HG02642 (cell line): Measurements from ENCODE around the gene PLXNB3.
"Not testable (repeated sequence)": the region's sequence is repeated elsewhere in the genome, so short reads cannot be mapped to it uniquely, and the experiment has no call there.

Experiments used
- ATAC-seq: cut with Tn5 transposase; IDR thresholded peaks from one replicate; pipeline ENCODE4 v1.9.1; 2021; ENCODE audit warnings: mild to moderate bottlenecking; ENCODE audit not compliant: unreplicated experiment, poor library complexity

PLXNB3 gene

GRCh38 chrX:153731845-153732215, 32.2 kb upstream of the PLXNB3 start:
- no peak for ATAC-seq

- ATAC-seq, result no peak
Observed at GRCh38 chrX:153732401-153732800, 31.6 kb upstream of the PLXNB3 start.

DNA sequence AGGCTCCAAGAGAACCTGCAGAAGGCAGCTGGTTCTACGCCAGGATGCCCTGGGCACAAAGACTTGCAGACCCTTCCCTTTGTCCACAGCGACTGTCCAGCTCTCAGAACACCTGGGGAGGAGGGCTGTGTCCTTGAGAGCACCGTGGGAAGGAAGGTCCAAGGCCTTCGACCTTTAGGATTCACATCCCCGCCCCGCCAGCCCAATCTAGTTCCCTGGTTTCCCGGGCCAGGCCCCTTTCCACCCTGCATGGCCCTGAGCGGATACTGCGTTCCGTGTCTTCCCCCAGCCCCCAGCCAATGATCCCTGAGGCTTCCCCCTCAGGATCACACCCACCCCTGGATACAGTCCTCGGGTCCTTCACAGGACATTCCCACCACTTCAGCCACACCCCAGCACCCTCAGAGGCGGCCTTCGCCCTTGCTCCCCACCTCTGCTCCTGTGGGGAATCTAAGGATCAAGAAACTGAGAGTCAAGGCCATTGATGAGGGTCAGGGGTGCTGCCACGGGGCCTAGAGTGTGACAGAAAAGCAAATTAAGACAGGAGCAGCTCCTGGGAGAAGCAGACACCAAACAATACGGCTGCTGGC, 30.3 kb upstream of the PLXNB3 start:
- ATAC-seq, result no peak

- ATAC-seq, result no peak
Observed at GRCh38 chrX:153734871-153735270, 29.2 kb upstream of the PLXNB3 start.

- no peak for ATAC-seq
Observed at GRCh38 chrX:153735274-153735673, 28.8 kb upstream of the PLXNB3 start.

DNA sequence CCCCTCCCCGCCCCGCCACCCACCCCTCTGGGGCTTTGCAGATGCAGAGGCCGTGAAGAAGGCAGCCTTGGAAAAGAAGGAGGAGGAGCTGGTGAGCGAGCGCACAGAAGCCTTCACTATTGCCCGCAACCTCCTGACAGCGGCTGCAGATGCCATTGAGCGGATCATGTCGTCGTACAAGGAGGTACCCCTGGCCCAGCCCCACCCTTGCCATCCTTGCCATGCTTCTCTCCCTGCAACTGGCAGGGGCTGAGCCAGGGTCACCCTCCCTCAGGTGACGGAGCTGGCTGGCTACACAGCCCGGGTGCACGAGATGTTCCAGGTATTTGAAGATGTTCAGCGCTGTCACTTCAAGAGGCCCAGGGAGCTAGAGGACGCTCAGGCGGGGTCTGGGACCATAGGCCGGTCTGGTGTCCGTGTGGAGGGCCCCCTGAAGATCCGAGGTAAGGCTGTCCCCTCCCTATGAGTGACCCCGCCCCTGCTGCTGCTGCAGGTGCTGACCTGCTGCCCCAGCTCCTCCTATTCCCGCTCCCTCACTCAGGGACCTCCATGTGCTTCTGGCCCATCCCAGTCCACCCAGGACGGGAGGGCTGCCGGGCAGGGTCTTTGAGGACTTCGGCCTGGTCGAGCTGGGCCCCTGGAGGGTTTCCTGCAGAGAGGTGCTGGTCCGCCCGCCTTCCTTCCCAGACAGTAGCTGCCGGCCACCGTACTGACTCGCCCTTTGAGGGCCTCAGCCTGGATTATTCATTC, 27.8 kb upstream of the PLXNB3 start:
- no peak for ATAC-seq

- no peak for ATAC-seq
Observed at GRCh38 chrX:153736871-153737441, 27.1 kb upstream of the PLXNB3 start.

DNA sequence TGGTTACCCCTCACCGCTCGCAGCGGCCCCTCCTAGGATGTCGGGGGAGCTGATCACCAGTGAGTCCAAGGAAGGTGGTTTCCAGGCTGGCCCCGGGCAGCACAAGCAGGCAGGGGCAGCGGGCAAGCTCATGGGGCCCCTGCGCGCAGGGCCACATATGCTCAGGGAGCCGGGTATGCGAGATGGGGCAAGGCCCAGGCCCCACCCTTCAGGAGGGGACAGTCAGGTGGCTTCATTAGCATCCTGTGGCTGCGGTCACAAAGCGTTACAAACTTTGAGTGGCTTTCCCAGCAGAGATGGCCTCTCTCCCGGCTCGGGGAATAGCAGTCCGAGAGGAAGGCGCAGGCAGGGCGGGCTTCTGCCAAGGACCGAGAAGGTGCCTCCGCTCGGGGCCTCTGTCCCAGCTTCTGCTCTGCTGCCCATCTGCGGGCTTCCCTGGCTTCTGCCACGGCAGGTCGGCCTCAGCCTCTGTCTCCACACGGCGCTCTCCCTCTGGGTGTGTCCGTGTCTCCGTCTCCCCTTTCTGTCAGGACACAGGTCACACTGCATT, 25.9 kb upstream of the PLXNB3 start:
- no peak for ATAC-seq

DNA sequence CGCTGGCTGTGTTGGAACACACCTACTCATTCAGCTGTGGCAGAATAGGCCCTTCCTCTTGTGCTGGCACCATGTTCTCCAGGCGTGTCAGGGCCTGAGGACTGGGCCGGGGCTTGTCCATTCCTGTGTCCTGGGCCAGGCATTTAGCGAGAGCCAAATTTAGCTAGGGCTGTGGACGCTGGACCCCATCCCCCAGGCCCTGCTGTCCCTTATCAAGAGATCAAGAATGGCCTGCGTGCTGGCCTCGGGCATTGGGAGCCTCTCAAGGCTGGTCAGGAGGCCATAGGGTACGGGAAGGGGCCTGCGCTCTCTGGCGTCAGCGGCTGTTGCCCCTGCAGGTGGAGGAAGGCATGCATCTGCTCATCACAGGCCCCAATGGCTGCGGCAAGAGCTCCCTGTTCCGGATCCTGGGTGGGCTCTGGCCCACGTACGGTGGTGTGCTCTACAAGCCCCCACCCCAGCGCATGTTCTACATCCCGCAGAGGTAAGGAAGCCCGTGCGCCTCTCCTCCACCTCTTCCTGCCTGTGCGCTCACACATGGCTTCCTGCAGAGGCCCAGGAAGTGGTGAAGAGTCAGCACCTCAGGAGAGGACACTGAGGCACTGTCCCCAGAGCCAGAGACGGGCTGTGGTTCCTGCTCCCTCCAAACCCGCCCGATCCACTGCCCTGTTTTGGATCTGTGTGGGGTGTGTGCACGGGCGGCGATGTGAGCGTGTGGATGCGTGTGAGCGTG, 24.1 kb upstream of the PLXNB3 start:
- no peak for ATAC-seq

GRCh38 chrX:153740631-153741222, 23.3 kb upstream of the PLXNB3 start:
- no peak for ATAC-seq

- ATAC-seq, result no peak
Observed at GRCh38 chrX:153741446-153741845, 22.6 kb upstream of the PLXNB3 start.

DNA sequence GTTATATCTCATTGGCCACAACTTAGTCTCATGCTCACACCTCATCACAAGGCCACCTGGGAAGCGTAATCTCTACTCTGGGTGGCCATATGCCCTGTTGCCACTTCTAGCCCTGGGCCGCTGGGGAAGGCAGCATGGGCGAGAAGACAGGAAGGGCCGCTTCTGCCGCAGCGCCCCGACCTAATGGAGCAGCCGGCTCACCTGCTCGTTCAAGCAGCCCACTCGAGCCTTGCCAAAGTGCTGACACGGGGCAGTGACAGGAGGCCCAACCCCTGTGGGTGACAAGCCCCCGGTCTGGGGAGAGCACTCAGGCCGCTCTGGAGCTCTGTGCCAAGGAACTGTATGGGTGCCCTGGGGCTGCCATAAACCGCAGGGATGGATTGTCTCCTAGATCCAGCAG, 21.9 kb upstream of the PLXNB3 start:
- not testable (repeated sequence) for ATAC-seq

DNA sequence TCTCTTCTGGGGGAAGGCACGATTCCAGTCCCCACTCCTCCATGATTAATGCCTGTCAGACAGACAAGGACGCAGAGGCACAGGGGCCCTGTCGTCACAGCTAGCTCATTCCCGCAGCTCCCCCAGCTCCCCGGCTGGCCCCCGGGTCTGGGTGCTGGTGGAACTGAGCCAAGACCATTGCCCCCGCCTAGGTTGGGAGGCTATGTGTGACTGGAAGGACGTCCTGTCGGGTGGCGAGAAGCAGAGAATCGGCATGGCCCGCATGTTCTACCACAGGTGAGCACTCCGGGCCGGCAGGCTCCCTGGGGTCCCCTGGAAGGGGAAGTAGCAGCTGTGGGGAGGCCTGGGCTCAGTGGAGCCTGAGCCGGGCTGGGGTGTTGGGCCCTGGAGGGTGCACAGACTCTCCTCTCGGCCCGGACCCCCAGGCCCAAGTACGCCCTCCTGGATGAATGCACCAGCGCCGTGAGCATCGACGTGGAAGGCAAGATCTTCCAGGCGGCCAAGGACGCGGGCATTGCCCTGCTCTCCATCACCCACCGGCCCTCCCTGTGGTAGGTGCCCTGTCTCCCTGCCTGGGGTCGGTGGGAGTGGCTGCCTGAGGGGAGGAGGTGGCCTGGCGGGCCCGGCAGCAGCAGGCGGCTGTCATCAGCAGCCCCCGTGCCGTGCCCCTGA, 21.1 kb upstream of the PLXNB3 start:
- not testable (repeated sequence) for ATAC-seq

GRCh38 chrX:153743468-153744209, 20.4 kb upstream of the PLXNB3 start:
- ATAC-seq, result not testable (repeated sequence)

DNA sequence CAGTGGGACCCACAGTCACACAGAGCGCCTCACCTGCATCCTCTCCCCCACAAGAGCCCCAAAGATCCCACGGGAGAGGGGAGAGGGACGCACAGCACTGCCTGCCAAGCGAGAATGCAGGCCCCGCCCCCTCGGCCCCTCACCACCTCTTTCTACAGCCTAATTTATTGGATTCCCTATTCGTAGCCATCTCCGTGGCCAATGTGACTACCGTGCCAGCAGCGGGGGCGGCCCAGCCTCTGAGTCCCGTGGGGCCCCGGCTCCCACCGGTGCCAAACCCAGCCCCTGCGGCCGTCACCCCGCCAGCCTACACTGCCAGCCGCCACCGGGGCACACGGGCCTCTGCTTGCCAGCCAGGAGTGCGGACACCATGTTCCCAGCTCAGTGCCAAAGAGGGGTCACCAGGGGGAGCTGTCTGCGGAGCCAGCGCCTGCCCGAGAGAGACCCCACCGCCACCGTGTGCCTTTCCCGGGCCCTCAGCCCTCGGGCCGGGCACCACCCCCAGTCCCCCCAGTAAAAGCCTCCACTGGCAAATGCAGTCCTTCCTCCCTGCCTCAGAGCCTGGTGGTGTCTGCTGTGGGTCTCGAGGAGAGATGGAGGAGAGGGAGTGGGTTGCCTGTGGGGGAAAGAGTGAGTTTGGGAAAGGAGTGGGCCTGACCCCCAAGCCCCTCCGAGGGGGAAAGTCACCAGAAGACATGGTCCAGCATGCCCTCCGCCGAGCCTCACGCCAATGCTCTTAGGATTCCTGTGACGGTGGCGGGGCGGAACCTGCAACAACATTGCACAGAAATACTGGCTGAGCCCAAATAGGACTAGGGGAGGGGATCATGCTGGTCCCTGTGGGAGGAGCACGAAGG, 19.6 kb upstream of the PLXNB3 start:
- no peak for ATAC-seq

GRCh38 chrX:153745067-153745433, 19.0 kb upstream of the PLXNB3 start:
- not testable (repeated sequence) for ATAC-seq

GRCh38 chrX:153746359-153746758, 17.7 kb upstream of the PLXNB3 start:
- ATAC-seq, result no peak

DNA sequence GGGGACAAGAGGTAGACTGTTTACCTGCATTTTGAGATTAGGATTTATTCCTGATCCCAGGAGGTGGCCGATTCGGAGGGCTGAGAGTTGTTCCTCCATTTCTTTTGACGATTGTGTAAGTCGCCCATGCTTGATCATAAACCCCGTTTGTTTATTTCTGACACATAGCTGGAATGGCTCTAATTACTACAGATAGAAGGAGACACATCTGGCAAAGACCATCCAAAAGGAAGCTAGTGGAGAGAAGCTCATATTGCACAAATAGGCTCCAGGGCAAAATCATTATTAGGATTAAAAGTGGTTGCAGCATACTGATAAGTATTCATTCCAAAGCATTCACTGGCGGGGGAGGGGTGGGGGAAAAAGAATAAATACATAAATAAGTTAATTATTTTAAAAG, 17.1 kb upstream of the PLXNB3 start:
- ATAC-seq, result not testable (repeated sequence)
